RCC 7860 (cell line): Measurements from ENCODE around the gene BOLL.
"Not testable (repeated sequence)": the region's sequence is repeated elsewhere in the genome, so short reads cannot be mapped to it uniquely, and the experiment has no call there.

Experiments
- DNase-seq: peaks from one replicate; pipeline ENCODE4 v3.0.0-alpha.2; 2015; ENCODE audit warnings: low spot score
- FAIRE-seq: peaks from 2 replicates; lab custom pipeline; 2012; peaks lifted over from hg19 to GRCh38; lab: Jason Lieb, UNC

BOLL gene

GRCh38 chr2:197798187-197798586 lies 13.1 kb upstream of the BOLL start:
- FAIRE-seq (no peak), DNase-seq (no peak)

- no peak for FAIRE-seq
- no peak for DNase-seq
Measured at GRCh38 chr2:197795277-197795676, 10.2 kb upstream of the BOLL start.

- no peak for FAIRE-seq
Measured at GRCh38 chr2:197793456-197793855, 8.3 kb upstream of the BOLL start.

GRCh38 chr2:197786010-197786877 lies 1.1 kb upstream of the BOLL start:
- DNase-seq = no peak
- no peak for FAIRE-seq

More at GRCh38 chr2:197793456-197793855, 8.3 kb upstream of the BOLL start:
- no peak for DNase-seq

- DNase-seq (no peak), FAIRE-seq (no peak)
Measured at GRCh38 chr2:197782126-197782525, 3.0 kb downstream of the BOLL start.

GRCh38 chr2:197779261-197779660 lies 5.9 kb downstream of the BOLL start:
- no peak for FAIRE-seq

GRCh38 chr2:197777823-197778407 lies 7.2 kb downstream of the BOLL start:
- DNase-seq (peak; percentile 24), FAIRE-seq (peak; percentile 85)

More at GRCh38 chr2:197779261-197779660, 5.9 kb downstream of the BOLL start:
- no peak for DNase-seq

- FAIRE-seq (no peak), DNase-seq (no peak)
Measured at GRCh38 chr2:197760293-197760657, 24.8 kb downstream of the BOLL start.

GRCh38 chr2:197759625-197760292 lies 25.4 kb downstream of the BOLL start:
- no peak for FAIRE-seq
- DNase-seq = no peak

- FAIRE-seq = no peak
- DNase-seq = no peak
Measured at GRCh38 chr2:197759013-197759412, 26.1 kb downstream of the BOLL start.

- FAIRE-seq (no peak), DNase-seq (no peak)
Measured at GRCh38 chr2:197740200-197740599, 44.9 kb downstream of the BOLL start.

GRCh38 chr2:197728555-197729544 lies 56.3 kb downstream of the BOLL start:
- FAIRE-seq, DNase-seq: not testable (repeated sequence)

GRCh38 chr2:197727011-197727410 lies 58.1 kb downstream of the BOLL start:
- FAIRE-seq (no peak), DNase-seq (no peak)

GRCh38 chr2:197717863-197718262 lies 67.3 kb downstream of the BOLL start:
- peak; percentile 30 for FAIRE-seq
- no peak for DNase-seq

GRCh38 chr2:197713271-197713670 lies 71.8 kb downstream of the BOLL start:
- DNase-seq (no peak), FAIRE-seq (no peak)

- no peak for FAIRE-seq
Measured at GRCh38 chr2:197711578-197711977, 73.5 kb downstream of the BOLL start.

GRCh38 chr2:197710424-197711042 lies 74.6 kb downstream of the BOLL start:
- DNase-seq = no peak
- peak; percentile 63 for FAIRE-seq

More at GRCh38 chr2:197711578-197711977, 73.5 kb downstream of the BOLL start:
- DNase-seq = no peak

- not testable (repeated sequence) for FAIRE-seq, DNase-seq
Measured at GRCh38 chr2:197709140-197709539, 76.0 kb downstream of the BOLL start.

- FAIRE-seq (no peak), DNase-seq (peak; percentile 48)
Measured at GRCh38 chr2:197708331-197708730, 76.8 kb downstream of the BOLL start.
